M059J (cell line): ENCODE measurements around the gene GOLGA2. TPM values are rescaled to one million over a fixed set of nuclear protein-coding genes. Genes with fewer than 3 reads are reported as not detected.

Experiments used
- DNase-seq: peaks from one replicate; pipeline ENCODE4 v3.0.0-alpha.2; 2012; ENCODE audit warnings: low read depth
- total RNA-seq: library from RNA; depleted of rRNA; stranded (reverse); fragments of >200 nt; shearing (Covaris generic); gene quantifications from 2 replicates; pipeline ENCODE4 v1.2.3, GENCODE V29; 2014; rRNA removed

Gene GOLGA2
- total RNA-seq, 1 experiment from 2014 or later, result 119 TPM

DNA sequence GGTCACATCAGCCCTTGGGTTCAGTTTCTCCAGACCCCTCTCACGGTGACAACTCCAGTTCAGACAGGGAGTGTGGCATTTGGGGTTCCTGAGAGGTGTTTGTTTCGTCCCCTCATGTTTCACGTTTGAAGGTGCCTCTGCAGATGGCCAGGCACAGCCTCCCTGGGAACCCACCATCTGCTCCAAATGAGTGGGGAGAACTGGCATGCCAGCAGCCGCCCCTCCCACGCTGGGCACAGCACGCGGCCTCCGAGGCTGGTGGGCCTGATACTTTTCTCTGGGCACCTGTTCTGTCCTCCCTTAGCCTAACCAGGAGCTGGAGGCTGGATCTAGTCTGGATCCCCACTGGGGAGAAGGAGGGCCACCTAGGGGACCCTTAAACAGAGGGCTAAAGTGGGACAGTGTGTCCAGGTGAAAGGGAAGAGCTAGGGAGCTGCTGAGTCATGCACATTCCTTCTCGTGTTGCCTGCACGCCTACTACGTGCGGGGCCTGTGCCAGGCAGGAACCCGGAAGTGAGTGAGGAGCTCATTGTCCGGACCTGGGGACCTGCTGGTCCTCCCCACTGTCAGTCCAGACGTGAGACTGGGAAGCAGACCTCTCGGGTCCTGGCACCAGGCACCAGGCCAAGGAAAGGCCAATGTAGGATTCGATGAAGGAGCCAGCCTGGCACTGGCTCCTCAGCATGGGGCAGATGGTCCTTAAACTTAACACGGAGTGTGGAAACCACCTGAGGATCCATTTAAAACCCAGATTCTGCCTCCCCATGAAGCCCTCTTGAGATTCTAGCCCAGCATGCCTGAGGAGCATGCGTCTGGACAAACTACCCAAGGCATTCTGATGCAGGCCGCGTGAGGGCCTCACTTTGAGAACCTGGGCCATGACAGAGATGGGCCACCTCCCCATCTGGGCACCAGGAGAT is 61.0 kb downstream of the GOLGA2 start:
- DNase-seq, result peak; percentile 46

DNA sequence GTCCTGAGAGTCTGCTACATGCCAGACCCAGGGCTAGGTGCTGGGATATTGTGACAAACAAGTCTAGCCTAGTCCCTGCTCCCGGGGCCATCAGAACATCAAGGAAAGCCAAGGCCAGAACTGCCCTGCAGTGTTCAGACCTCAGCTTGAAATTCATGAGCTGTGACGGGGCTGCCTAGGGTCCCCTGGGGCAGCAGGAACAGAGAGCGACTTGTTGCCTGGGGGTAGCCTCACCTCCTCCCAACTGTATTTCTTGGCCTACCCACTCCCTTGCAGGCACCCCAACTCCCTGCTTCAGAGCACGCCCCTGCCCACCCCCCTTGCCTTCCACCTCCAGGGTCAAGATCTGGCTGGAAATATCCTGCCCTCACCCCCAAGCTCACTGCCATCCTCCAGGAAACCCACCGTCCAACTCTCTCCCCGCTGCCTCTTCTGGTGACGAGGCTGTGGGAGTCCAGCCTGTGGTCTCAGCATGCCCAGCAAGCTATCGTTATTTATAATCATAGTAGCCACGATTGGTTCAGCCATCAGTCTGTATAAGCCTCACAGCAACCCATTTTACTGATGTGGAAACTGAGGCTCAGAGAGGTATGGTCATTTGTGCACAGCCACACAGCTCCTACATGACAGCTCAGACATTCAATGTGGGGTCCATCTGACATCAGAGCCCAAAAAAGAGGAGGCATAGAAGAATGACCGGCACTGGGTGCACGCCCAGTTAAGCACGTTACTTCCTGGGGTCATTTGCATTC is 61.9 kb downstream of the GOLGA2 start:
- no peak for DNase-seq

DNA sequence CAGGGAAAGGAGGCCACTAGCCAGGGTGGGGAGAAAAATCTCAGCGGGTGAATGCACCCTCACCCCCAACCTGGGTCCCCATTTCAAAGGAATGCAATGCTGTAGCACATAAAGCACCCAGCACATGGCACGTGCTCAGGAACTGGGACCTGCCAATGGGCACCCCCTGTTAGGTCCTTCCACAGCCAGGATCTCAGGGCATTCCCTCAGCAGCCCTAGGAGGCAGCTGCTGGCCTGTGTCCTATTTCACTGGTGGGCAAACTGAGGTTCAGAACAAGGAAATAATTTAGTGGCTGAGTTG is 63.9 kb downstream of the GOLGA2 start:
- DNase-seq, result no peak

DNA sequence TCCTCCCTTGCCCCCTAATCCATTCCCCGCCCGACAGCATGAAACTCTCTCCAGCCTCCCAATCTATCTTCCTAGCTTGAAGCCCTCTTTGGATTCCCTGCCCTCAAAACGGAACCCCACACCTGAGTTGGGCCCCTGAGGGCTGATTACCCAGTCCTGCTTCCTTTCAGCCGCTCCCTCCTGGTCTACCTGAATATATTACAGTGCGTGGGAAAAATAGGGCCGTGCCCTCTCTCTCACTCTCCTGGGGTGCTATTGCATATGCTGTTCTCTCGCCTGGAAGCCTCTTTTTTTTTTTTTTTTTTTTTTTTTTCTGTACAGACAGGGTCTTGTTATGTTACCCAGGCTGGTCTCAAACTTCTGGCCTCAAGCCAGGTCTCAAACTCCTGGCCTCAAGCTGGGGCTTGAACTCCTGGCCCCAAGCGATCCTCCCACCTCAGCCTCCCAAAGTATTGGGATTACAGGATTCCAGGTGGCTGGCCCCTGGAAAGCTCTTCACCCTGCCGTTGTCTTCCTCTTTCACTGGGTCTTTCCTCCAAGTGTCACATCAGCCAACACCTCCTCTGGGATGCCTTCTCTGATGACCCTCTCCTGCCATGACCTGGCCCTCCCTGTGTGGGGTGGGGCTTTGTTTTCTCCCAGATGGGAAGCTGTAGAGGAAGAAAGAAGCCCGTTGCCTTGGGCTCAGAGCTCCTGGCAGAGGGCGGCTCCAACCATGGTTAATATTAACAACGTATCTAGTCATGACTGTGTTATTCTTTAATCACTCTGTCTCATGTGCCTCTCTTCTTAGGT is 64.4 kb downstream of the GOLGA2 start:
- no peak for DNase-seq

DNA sequence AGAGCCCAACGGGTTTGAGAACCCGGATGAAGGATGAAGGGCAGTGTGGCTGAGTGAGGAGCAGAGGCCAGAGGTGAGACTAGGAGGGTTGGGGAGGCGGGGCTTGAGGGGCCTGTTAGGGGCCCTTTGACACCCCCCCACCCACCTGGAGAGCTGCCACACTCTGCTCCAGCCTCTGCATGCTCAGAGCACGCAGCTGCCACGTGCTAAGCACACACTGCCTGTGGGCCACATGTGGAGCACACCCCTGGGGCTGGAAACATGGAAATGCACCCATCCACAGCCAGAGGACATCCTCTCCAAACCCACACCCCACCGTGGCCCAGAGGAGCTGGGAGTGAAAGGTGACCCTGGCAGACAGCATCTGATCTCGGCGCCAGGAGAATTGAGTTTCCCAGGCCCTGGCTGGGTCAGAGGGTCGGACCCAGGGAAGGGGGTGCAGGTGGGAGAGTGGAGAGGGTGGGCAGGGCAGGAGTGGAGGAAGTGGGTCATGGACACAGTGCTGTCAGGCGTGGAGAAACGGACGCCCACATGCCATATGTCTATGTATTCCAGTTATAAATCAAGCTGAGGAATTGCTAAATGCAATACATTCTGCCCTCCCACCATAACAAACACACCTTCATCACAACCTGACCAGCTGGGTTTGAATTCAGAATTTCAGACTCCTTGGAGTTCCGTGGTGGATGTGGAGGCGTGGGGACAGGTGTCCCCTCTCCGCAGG is 66.7 kb downstream of the GOLGA2 start:
- DNase-seq, result no peak

DNA sequence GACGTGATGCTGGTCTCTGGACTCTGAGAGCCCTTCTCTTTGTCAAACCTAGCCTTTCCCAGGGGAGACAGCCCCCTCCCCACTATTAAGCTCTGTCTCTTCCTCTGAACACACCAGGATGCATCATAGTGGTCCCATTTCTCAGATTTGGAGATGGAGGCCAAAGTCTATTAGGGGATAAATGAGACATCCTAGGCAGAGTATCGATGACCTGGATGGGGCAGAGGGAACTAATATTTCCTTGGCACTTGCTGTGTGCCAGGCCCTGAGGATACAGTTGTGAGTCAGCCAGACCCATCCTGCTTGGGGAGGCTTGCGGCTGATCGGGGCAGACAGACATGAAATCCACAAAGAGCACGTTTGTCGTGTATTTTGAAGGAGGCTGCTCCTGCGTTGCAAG is 67.4 kb downstream of the GOLGA2 start:
- DNase-seq, result no peak

DNA sequence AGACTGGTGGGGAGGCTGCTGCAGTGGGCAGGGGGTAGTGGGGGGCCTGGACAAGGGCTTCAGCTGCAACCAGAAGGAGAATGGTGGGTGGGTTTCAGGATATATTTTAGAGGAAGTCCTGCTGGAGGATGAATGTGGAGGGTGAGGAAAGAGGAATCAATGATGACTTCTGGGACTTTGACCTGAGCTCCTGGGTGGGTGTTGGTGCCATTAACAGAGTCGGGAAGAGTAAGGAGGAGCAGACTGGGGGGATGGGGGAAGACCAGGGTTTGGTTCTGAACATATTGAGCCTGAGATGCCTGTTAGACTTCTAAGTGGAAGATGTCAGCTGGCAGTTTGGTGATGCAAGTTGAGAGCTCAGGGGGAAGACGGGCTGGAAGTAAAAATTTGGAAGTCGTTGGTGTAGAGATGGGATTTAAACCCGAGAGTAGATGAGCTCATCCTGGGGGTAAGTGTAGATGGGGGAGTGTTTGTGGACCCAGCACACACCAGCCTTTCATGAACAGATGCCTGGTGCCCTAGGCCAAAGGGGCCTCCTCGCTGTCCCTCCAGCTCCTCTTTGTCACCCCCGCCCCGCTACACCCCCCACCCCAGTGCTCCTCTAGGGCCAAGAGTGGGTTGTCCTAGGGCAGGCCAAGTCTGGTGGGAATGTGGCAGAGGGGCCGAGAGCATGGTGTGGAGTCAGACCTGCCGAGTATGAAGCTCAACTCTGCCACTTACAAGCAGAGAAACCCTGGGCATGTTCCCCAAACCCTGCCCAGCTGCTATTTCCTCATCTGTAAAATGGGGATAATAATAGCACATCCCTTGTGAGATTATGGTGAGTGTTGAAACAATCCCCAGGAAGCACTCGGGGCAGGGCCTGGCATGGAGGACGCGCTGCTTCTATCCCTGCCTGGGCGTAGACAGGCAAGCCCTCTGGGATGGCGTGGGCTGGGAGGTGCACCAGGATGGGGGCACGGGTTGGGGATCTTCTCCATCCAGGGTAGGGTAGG is 68.6 kb downstream of the GOLGA2 start:
- DNase-seq, result no peak

DNA sequence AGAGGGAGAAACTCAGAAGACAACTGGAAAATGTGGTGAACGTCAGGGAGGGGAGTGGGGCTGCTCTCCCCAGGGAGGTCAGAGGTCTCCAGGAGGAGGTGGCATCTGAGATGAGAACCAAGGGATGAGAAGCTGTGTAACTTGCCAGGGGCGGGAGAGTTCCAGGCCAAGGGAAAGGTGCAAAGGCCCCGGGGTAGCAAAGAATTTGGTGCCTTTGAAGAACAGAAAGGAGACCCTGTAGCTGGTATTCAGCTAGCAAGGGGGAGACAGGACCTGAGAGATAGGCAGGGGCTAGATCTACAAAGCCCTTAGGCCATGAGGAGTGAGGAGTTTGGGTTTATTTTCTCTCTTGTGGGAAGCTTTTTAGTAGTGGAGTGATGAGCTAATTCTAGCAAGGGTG is 69.3 kb downstream of the GOLGA2 start:
- no peak for DNase-seq

Other genes with a start within 250 kb of the GOLGA2 start
- gene NAIF1, start 208.7 kb downstream of the GOLGA2 start, total RNA-seq, result 10.5 and 13.7 TPM in 2 replicates
- 8.7 and 19.8 TPM in 2 replicates for gene SLC25A25, start 207.8 kb downstream of the GOLGA2 start, total RNA-seq
- gene PTGES2, start 148.3 kb downstream of the GOLGA2 start, total RNA-seq, result 34.9 and 53.8 TPM in 2 replicates
- 0.42 TPM in 1 of 2 replicates, not detected in the other for gene LCN2, start 126.6 kb downstream of the GOLGA2 start, total RNA-seq
- gene BBLN, start 115.7 kb downstream of the GOLGA2 start, total RNA-seq, result 289 and 427 TPM in 2 replicates
- 50.2 and 52.4 TPM in 2 replicates for gene CIZ1, start 84.4 kb downstream of the GOLGA2 start, total RNA-seq
- gene DNM1, start 72.6 kb downstream of the GOLGA2 start, total RNA-seq, result 14.0 and 18.3 TPM in 2 replicates
- 61.4 and 68.8 TPM in 2 replicates for gene SWI5, start 269 bp upstream of the GOLGA2 start, total RNA-seq
- gene TRUB2, start 46.4 kb upstream of the GOLGA2 start, total RNA-seq, result 12.4 and 19.2 TPM in 2 replicates
- 54.8 and 59.2 TPM in 2 replicates for gene COQ4, start 46.8 kb upstream of the GOLGA2 start, total RNA-seq
- 21.3 and 23.7 TPM in 2 replicates for gene SLC27A4, start 64.5 kb upstream of the GOLGA2 start, total RNA-seq
- gene URM1, start 95.4 kb upstream of the GOLGA2 start, total RNA-seq, result 40.8 and 50.7 TPM in 2 replicates
- 15.5 and 24.1 TPM in 2 replicates for gene CERCAM, start 144.8 kb upstream of the GOLGA2 start, total RNA-seq
- gene ODF2, start 180.0 kb upstream of the GOLGA2 start, total RNA-seq, result 32.7 and 56.5 TPM in 2 replicates
- gene GLE1, start 228.7 kb upstream of the GOLGA2 start, total RNA-seq, result 48.2 and 61.4 TPM in 2 replicates